ENCODE results near the gene PTGFRN.
"Not testable (repeated sequence)": the region's sequence is repeated elsewhere in the genome, so short reads cannot be mapped to it uniquely, and the experiment has no call there.

DNA sequence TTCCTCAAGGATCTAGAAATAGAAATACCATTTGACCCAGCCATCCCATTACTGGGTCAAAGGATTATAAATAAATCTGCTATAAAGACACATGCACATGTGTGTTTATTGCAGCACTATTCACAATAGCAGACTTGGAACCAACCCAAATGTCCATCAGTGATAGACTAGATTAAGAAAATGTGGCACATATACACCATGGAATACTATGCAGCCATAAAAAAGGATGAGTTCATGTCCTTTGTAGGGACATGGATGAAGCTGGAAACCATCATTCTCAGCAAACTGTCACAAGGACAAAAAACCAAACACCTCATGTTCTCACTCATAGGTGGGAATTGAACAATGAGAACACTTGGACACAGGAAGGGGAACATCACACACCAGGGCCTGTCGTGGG is 70.6 kb downstream of the PTGFRN start:
- TF ChIP-seq, protein P1, sequence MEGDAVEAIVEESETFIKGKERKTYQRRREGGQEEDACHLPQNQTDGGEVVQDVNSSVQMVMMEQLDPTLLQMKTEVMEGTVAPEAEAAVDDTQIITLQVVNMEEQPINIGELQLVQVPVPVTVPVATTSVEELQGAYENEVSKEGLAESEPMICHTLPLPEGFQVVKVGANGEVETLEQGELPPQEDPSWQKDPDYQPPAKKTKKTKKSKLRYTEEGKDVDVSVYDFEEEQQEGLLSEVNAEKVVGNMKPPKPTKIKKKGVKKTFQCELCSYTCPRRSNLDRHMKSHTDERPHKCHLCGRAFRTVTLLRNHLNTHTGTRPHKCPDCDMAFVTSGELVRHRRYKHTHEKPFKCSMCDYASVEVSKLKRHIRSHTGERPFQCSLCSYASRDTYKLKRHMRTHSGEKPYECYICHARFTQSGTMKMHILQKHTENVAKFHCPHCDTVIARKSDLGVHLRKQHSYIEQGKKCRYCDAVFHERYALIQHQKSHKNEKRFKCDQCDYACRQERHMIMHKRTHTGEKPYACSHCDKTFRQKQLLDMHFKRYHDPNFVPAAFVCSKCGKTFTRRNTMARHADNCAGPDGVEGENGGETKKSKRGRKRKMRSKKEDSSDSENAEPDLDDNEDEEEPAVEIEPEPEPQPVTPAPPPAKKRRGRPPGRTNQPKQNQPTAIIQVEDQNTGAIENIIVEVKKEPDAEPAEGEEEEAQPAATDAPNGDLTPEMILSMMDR (IDR thresholded peaks at IDR 0.05; ENCODE audit: poor library complexity, severe bottlenecking) = not testable (repeated sequence)
- not testable (repeated sequence) for TF ChIP-seq SMC3 (conservative IDR thresholded peaks at IDR 0.05; ENCODE audit: poor library complexity); POLR2AphosphoS5 (IDR thresholded peaks at IDR 0.05); RAD21 (conservative IDR thresholded peaks at IDR 0.05); EZH2 (IDR thresholded peaks at IDR 0.05; ENCODE audit: borderline replicate concordance, insufficient read depth, low read length, poor library complexity, severe bottlenecking)
